BJ (cell line): ENCODE measurements around the gene RAD51B. TPM values are rescaled to one million over a fixed set of nuclear protein-coding genes. Genes with fewer than 3 reads are reported as not detected.

ENCODE experiments used
- CTCF ChIA-PET: fragments of 350-600 bp; formaldehyde crosslinking; extraction: SDS; loops from one replicate; lab custom pipeline; 2021; ENCODE audit warnings: antibody characterized with exemption, inconsistent platforms; lab: Yijun Ruan, JAX
- POLR2A ChIA-PET: fragments of 300-600 bp; sonication (Branson Sonifier 250); formaldehyde crosslinking; extraction: SDS; loops from one replicate; lab custom pipeline; 2021; ENCODE audit warnings: antibody characterized with exemption; lab: Charles Lee
- DNase-seq: peaks from one replicate; pipeline ENCODE4 v3.0.0-alpha.2; 2011; ENCODE audit warnings: low read depth
- H3K27me3 ChIP-seq: 2 replicates; pipeline ENCODE4 v1.6.0; 2011; ENCODE audit warnings: low read length; ENCODE audit not compliant: control insufficient read depth, insufficient read depth
- H3K36me3 ChIP-seq: 2 replicates; pipeline ENCODE4 v1.5.1; 2011; ENCODE audit warnings: low read length; ENCODE audit not compliant: control insufficient read depth, insufficient read depth
- H3K4me3 ChIP-seq: 2 replicates; pipeline ENCODE4 v1.5.1; 2011; ENCODE audit warnings: low read depth, mild to moderate bottlenecking, control low read depth, low read length
- CTCF ChIP-seq: IDR thresholded peaks from 2 replicates; pipeline ENCODE4 v1.5.1; 2011; ENCODE audit warnings: low read depth, mild to moderate bottlenecking, control low read depth, inconsistent platforms, low read length, moderate library complexity; ENCODE audit not compliant: insufficient read depth
- polyA plus RNA-seq: library from polyadenylated mRNA; depleted of rRNA; stranded (reverse); fragments of >200 nt; gene quantifications from 2 replicates; pipeline ENCODE4 v1.2.3, GENCODE V29; 2011

The RAD51B gene
- polyA plus RNA-seq, 1 experiment: 5.6 TPM

- TF ChIP-seq CTCF: no peak
- Histone ChIP-seq H3K27me3 (no peaks in the 10 kb centered on the region), H3K36me3 (no peaks in the 10 kb centered on the region), H3K4me3 (no peak overlapping the region)
- DNase-seq: no peak
- POLR2A ChIA-PET: no interaction called here
- CTCF ChIA-PET: interaction anchor here (0.7 to 1.7 kb wide), 3 partner anchors 120 to 318 kb away, joined by 3 to 4 read pairs (median 3); no protein-coding TSS in a partner anchor
Measured at GRCh38 chr14:68525516-68525915, 705.9 kb downstream of the RAD51B start.

GRCh38 chr14:68526512-68527091, 707.0 kb downstream of the RAD51B start:
- POLR2A ChIA-PET: no interaction called here
- TF ChIP-seq CTCF: no peak
- no peaks in the 10 kb centered on the region for H3K36me3 ChIP-seq
- H3K27me3 ChIP-seq: no peaks in the 10 kb centered on the region
- H3K4me3 ChIP-seq: no peak overlapping the region
- DNase-seq: no peak
- CTCF ChIA-PET: no interaction called here

- Histone ChIP-seq H3K4me3 (no peak overlapping the region), H3K27me3 (no peaks in the 10 kb centered on the region), H3K36me3 (no peaks in the 10 kb centered on the region)
- CTCF ChIA-PET: no interaction called here
- POLR2A ChIA-PET: no interaction called here
- DNase-seq: no peak
- TF ChIP-seq CTCF: no peak
Measured at GRCh38 chr14:68527329-68527851, 707.8 kb downstream of the RAD51B start.

GRCh38 chr14:68528040-68528687, 708.6 kb downstream of the RAD51B start:
- Histone ChIP-seq H3K4me3 (no peak overlapping the region), H3K36me3 (no peaks in the 10 kb centered on the region), H3K27me3 (no peaks in the 10 kb centered on the region)
- no peak for TF ChIP-seq CTCF
- CTCF ChIA-PET: no interaction called here
- POLR2A ChIA-PET: no interaction called here
- DNase-seq: no peak

GRCh38 chr14:68530443-68530842, 710.9 kb downstream of the RAD51B start:
- no peaks in the 10 kb centered on the region for H3K27me3 ChIP-seq
- ChIA-PET CTCF (interaction anchor here (1.7 kb wide), 1 partner anchor 13 kb away, joined by 4 read pairs; no protein-coding TSS in a partner anchor), POLR2A (no interaction called here)
- TF ChIP-seq CTCF: no peak
- H3K36me3 ChIP-seq: no peaks in the 10 kb centered on the region
- DNase-seq: no peak
- H3K4me3 ChIP-seq: no peak overlapping the region
